Omental fat pad (tissue), 4 donors: ENCODE results near the gene KRT40. TPM values are rescaled to one million over a fixed set of nuclear protein-coding genes. Genes with fewer than 3 reads are reported as not detected.

ENCODE experiments used
- ATAC-seq: fragments of 150-250 bp; one replicate; pipeline ENCODE4 v1.9.1; 2016; ENCODE audit warnings: mild to moderate bottlenecking, moderate library complexity; ENCODE audit not compliant: low FRiP score
- DNase-seq: peaks from one replicate; pipeline ENCODE4 v3.0.0-alpha.2; 2019; ENCODE audit warnings: low spot score
- total RNA-seq, 4 donors: library from RNA; depleted of rRNA; stranded (reverse); fragments of >200 nt; gene quantifications; one replicate each; pipeline ENCODE4 v1.1.0, GENCODE V29; 2016
- TF ChIP-seq, protein P1 (sequence below), 3 donors: fragments of 450-650 bp; IDR thresholded peaks; one replicate each; pipeline ENCODE4 v1.5.1; 2016 to 2017; ENCODE audit warnings: antibody characterized with exemption in 3 of 3, mild to moderate bottlenecking in 3 of 3, moderate library complexity in 2 of 3

The KRT40 gene
- total RNA-seq, 4 donors from 2014 or later = not detected

DNA sequence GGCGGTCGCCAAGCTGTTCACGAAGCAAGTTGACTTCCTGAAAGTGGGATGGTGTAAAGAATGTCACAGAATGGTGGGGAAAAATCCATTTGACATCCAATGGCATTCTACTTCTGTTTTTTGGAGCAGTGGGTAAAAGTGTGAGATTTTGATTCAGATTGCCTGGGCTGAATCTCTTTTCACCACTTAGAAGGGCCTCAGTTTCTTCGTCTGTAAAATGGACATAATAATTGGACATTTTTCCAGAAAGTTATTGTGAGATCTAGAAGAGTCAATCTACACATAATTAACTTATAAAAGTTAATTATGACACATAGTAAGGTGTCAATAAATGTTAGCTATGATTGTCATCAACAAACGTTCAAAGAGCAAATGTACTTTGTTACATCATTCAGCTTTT, 3.0 kb downstream of the KRT40 start:
- ATAC-seq (no peak), DNase-seq (no peak)

DNA sequence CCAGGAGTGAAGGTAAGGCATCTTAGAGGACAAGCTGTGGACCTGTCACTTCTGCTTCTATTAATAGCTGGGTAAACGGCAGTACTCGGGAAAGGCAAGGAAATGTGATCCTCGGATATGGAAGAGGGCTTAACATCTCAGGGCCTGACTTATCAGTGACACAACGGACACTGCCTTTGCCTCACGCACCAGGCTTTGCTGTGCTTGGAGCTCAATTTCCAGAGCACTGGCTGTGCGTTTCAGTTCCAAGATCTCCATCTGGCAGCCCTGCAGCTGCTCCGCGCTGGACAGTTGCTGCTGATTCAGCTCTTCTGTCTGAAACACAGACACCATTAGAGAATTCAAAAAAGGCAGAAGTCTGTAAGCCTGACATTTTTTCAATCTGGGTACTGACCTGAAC, 3.5 kb downstream of the KRT40 start:
- DNase-seq = no peak

More for the DNA sequence above, 3.0 kb downstream of the KRT40 start:
- TF ChIP-seq, protein P1, sequence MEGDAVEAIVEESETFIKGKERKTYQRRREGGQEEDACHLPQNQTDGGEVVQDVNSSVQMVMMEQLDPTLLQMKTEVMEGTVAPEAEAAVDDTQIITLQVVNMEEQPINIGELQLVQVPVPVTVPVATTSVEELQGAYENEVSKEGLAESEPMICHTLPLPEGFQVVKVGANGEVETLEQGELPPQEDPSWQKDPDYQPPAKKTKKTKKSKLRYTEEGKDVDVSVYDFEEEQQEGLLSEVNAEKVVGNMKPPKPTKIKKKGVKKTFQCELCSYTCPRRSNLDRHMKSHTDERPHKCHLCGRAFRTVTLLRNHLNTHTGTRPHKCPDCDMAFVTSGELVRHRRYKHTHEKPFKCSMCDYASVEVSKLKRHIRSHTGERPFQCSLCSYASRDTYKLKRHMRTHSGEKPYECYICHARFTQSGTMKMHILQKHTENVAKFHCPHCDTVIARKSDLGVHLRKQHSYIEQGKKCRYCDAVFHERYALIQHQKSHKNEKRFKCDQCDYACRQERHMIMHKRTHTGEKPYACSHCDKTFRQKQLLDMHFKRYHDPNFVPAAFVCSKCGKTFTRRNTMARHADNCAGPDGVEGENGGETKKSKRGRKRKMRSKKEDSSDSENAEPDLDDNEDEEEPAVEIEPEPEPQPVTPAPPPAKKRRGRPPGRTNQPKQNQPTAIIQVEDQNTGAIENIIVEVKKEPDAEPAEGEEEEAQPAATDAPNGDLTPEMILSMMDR (IDR thresholded peaks at IDR 0.05) = no peak

DNA sequence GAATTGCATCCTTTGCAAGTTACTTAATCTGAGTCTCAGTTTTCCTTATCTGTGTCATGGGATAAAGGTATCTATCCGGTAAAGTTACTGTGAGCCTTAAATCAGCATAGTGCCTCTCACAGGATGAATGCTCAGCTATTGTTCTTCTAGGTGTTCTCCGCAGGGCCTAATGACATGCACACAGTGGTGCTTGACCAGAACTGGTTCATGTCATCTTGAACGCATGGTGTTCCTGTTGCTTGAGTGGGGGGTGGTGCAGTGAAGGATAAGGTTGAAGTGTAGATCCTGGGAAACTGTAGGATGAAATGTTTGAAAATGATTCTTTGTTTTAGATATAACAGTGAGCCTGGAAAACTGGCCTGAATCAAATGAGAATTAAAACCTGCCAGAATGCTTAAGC, 4.0 kb downstream of the KRT40 start:
- TF ChIP-seq, protein P1 (IDR thresholded peaks at IDR 0.05) = no peak
- DNase-seq (no peak), ATAC-seq (no peak)

More for the DNA sequence above, 3.5 kb downstream of the KRT40 start:
- TF ChIP-seq, protein P1 (IDR thresholded peaks at IDR 0.05) = no peak
- no peak for ATAC-seq

DNA sequence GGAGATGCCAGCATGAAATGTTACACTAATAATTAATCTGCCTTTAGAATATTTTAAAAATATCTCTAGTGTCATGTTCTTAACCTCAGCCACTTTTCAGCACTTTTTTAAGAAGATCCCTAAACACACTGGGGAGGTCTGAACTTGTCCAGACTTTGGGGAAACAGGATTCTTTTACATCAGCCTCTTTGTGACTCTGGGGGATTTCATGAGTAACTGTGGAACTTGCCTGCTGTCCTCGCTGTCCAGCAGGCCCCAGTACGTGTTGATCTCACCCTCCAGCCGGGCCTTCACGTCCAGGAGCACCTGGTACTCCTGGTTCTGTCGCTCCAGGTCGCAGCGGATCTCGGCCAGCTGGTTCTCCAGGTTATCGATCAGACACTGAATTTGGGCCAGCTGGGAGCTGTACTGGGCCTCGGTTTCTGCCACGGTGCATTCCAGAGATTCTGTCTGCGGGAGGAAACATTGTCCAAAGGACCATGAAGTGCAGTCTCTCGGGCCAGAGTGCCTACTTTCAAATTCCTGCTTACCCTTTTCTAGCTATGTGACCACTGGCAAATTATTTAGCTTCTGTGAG, 5.5 kb downstream of the KRT40 start:
- no peak for DNase-seq
- TF ChIP-seq, protein P1 (IDR thresholded peaks at IDR 0.05) = no peak
- no peak for ATAC-seq

DNA sequence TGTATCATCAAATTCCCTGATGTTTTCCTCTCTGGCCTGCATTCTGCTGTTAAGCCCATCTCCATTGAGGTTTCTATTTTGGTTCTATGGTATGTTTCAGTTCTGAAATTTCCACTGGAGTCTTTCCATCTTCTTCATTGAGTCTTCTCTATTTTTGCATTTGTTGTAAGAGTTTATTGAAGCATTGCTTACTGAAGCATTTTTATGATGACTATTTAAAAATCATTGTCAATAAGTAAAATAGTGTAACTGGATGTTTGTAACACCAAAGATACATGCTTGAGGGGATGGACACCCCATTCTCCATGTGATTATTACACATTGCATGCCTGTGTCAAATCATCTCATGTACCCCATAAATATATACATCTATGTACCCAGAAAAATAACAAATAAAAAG, 8.6 kb downstream of the KRT40 start:
- no peak for ATAC-seq
- TF ChIP-seq, protein P1 (IDR thresholded peaks at IDR 0.05) = no peak
- DNase-seq = no peak

DNA sequence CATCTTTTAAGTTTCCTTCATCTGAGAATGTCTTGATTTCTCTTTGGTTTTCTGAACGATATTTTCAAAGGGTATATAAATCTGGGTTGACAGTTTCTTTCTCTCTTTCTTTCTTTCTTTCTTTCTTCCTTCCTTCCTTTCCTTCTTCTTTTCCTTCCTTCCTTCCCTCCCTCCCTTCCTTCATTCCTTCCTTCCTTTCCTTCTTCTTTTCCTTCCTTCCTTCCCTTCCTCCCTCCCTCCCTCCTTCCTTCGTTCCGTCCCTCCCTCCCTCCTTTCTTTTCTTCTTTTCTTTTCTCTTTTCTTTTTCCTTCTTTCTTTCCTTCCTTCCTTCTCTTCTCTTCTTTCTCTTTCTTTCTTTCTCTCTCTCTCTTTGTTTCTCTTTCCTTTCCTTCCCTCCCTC, 9.8 kb downstream of the KRT40 start:
- TF ChIP-seq, protein P1 (IDR thresholded peaks at IDR 0.05) = no peak
- ATAC-seq (no peak), DNase-seq (no peak)

DNA sequence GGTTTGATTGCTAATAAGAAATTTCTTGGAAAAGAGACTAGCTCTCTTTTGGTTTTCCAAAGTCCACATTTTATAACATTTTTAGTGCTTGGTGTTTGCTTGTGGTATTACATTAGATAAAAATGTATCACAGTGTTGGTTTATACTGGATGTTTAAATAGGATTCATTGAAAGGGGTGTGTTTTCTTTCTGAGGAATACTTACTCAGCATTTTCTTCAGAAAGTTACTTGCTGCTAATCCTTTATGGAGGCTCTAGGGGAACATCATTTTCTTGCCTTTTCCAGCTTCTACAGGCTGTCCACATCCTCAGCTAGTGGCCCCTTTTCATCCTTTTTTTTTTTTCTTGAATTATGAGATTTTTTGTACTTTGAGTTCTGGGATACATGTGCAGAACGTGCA, 16.5 kb downstream of the KRT40 start:
- TF ChIP-seq, protein P1 (IDR thresholded peaks at IDR 0.05) = no peak
- ATAC-seq (no peak), DNase-seq (no peak)
